ENCODE measurements around the gene CYBRD1.
A peak's percentile ranks its signal among the peaks of the same experiment; 100 is the strongest.

DNA sequence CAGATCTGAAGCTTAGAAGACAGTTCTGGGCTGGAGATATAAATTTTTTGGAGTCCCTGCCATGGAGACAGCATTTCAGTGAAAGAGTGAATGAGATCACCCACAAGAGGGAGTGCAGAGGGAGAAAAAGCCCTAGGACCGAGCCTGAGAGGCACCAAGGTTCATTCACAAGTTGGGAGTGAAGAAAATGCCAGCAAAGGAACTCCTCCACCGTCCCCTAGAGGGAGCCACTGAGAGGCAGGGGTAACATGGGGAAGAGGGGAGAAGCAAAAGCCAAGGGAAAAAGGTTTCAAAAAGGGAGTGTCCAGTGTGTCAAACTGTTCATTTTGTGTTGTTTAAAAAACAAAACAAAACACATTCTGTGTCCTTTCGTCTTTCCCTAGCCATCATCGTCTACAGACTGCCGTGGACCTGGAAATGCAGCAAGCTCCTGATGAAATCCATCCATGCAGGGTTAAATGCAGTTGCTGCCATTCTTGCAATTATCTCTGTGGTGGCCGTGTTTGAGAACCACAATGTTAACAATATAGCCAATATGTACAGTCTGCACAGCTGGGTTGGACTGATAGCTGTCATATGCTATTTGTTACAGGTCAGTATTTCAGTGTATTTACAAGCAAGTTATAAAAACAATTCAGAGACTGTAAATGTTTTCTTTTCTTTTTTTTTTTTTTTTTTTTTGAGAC, 19.1 kb downstream of the CYBRD1 start:
- TF ChIP-seq, protein P1, sequence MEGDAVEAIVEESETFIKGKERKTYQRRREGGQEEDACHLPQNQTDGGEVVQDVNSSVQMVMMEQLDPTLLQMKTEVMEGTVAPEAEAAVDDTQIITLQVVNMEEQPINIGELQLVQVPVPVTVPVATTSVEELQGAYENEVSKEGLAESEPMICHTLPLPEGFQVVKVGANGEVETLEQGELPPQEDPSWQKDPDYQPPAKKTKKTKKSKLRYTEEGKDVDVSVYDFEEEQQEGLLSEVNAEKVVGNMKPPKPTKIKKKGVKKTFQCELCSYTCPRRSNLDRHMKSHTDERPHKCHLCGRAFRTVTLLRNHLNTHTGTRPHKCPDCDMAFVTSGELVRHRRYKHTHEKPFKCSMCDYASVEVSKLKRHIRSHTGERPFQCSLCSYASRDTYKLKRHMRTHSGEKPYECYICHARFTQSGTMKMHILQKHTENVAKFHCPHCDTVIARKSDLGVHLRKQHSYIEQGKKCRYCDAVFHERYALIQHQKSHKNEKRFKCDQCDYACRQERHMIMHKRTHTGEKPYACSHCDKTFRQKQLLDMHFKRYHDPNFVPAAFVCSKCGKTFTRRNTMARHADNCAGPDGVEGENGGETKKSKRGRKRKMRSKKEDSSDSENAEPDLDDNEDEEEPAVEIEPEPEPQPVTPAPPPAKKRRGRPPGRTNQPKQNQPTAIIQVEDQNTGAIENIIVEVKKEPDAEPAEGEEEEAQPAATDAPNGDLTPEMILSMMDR (conservative IDR thresholded peaks at IDR 0.05 in 1 of 2, IDR thresholded peaks at IDR 0.05 in 1 of 2; ENCODE audit: low read depth in 1 of 2, low read length in 2 of 2): peak; percentile 38 to 42
- no peak for TF ChIP-seq EZH2 (IDR thresholded peaks at IDR 0.05; ENCODE audit: low read length, missing control alignments)
